NCI-H2196 treated with DMSO at 0.1 percent for 48 hours (cell line): Measurements from ENCODE around the gene ALDH3B2.
A peak's percentile ranks its signal among the peaks of the same experiment; 100 is the strongest.
"Not testable (repeated sequence)": the region's sequence is repeated elsewhere in the genome, so short reads cannot be mapped to it uniquely, and the experiment has no call there.

Experiments used
- DNase-seq: peaks from one replicate; lab custom pipeline; 2025; ENCODE audit not compliant: unreplicated experiment; lab: John Stamatoyannopoulos, UW

The ALDH3B2 gene

GRCh38 chr11:67631411-67631810 is 43.0 kb downstream of the ALDH3B2 start:
- no peak for DNase-seq

GRCh38 chr11:67630943-67631331 is 43.5 kb downstream of the ALDH3B2 start:
- DNase-seq: no peak

GRCh38 chr11:67630228-67630942 is 44.0 kb downstream of the ALDH3B2 start:
- peak; percentile 93 for DNase-seq

GRCh38 chr11:67629386-67630227 is 44.8 kb downstream of the ALDH3B2 start, which contains the start of gene NUDT8:
Gene NUDT8 (minus strand): TSS chr11:67629937. CDS start chr11:67629911, 26 bp downstream.
- peak; percentile 70 for DNase-seq

- DNase-seq: no peak
These were observed 45.6 kb downstream of the ALDH3B2 start for GRCh38 chr11:67628710-67629385.

DNA sequence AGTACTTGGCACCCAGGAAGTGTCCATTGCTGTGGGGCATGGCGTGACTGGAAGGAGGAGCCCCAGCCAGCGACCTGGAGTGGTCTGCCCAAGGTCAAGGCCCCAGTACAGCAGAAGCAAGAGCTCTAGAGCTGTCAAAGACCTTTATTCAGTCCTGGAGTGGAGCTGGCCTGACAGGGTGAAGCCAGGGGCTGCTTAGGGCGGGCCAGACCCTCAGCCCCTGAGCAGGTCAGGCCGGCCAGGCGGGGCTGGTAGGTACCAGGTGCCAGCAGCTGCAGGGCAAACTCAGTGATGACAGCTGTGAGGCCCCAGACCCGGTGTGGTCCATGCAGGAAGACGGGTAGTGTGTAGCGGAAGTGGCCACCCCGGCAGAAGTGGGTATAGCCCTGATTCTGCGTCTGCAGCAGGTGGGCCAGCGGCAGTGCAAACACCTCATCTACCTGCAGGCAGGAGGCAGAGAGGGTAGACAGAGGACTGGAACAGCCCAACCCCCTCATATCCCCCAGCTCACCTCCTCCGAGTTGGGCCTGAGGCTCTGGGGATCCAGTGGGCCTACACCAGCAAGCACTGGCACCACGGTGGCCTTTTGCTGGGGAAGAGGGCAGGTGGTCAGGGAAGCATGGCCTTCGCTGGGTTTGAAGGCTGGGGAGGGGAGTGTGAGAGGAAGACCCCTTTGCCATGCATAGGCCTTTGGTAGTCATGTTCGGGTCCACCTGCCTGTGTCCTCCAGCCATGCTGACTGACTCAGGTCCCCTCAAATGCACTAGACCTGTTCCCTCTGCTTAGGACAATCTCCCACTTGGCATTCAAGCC is 46.4 kb downstream of the ALDH3B2 start:
- DNase-seq: no peak

GRCh38 chr11:67627441-67627811 is 47.0 kb downstream of the ALDH3B2 start:
- DNase-seq: no peak

GRCh38 chr11:67626970-67627369 is 47.5 kb downstream of the ALDH3B2 start:
- DNase-seq: no peak

GRCh38 chr11:67626131-67626833 is 48.1 kb downstream of the ALDH3B2 start:
- DNase-seq: not testable (repeated sequence)

DNA sequence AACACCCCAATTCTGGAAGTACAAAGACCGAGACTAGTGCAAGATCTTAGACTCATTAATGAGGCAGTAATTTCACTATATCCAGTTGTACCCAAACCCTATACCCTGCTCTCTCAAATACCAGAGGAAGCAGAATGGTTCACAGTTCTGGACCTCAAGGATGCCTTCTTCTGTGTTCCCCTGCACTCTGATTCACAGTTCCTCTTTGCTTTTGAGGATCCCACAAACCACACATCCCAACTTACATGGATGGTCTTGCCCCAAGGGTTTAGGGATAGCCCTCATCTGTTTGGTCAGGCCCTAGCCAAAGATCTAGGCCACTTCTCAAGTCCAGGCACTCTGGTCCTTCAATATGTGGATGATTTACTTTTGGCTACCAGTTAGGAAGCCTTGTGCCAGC is 50.6 kb downstream of the ALDH3B2 start:
- not testable (repeated sequence) for DNase-seq

- DNase-seq: not testable (repeated sequence)
These were observed 51.5 kb downstream of the ALDH3B2 start for GRCh38 chr11:67622905-67623304.

DNA sequence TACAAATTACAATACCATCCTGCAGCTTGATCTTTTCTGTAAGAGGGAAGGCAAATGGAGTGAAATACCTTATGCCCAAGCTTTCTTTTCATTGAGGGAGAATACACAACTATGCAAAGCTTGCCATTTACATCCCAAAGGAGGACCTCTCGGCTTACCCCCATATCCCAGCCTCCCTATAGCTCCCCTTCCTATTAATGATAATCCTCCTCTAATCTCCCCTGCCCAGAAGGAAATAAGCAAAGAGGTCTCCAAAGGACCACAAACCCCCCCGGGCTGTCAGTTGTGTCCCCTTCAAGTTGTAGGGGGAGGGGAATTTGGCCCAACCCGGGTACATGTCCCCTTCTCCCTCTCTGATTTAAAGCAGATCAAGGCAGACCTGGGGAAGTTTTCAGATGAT is 52.5 kb downstream of the ALDH3B2 start:
- not testable (repeated sequence) for DNase-seq

DNA sequence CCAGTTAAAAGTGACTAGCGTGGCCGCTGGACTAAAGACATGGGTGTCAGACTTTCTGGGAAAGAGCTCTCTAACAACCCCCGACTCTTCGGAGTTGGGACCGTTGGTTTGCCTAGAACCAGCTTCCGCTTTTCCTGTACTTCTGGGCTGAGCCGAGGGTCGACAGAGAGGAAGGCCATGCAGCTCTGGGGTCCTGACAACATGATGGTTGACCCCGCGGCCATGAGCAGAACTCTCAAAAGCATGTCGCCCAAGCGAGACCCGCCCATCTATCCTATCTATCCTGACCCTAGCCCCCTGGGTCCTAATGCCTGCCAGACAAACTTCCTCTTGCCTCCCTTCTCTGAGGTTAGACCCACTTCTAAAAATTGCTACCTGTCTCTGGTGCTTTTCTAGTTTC is 53.8 kb downstream of the ALDH3B2 start:
- not testable (repeated sequence) for DNase-seq

GRCh38 chr11:67619683-67620618 is 54.5 kb downstream of the ALDH3B2 start:
- DNase-seq: not testable (repeated sequence)

DNA sequence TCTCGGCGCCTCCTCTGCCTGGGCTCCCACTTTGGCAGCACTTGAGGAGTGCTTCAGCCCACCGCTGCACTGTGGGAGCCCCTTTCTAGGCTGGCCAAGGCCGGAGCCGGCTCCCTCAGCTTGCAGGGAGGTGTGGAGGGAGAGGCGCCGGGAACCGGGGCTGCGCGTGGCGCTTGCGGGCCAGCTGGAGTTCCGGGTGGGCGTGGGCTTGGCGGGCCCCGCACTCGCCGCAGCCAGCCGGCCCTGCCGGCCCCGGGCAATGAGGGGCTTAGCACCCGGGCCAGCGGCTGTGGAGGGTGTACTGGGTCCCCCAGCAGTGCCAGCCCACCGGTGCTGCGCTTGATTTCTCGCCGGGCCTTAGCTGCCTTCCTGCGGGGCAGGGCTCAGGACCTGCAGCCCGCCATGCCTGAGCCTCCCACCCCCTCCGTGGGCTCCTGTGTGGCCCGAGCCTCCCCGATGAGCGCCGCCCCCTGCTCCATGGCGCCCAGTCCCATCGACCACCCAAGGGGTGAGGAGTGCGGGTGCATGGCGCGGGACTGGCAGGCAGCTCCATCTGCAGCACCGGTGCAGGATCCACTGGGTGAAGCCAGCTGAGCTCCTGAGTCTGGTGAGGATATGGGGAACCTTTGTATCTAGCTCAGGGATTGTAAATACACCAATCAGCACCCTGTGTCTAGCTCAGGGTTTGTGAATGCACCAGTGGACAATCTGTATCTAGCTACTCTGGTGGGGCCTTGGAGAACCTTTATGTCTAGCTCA is 55.3 kb downstream of the ALDH3B2 start:
- not testable (repeated sequence) for DNase-seq

GRCh38 chr11:67617243-67617953 is 57.0 kb downstream of the ALDH3B2 start:
- no peak for DNase-seq

DNA sequence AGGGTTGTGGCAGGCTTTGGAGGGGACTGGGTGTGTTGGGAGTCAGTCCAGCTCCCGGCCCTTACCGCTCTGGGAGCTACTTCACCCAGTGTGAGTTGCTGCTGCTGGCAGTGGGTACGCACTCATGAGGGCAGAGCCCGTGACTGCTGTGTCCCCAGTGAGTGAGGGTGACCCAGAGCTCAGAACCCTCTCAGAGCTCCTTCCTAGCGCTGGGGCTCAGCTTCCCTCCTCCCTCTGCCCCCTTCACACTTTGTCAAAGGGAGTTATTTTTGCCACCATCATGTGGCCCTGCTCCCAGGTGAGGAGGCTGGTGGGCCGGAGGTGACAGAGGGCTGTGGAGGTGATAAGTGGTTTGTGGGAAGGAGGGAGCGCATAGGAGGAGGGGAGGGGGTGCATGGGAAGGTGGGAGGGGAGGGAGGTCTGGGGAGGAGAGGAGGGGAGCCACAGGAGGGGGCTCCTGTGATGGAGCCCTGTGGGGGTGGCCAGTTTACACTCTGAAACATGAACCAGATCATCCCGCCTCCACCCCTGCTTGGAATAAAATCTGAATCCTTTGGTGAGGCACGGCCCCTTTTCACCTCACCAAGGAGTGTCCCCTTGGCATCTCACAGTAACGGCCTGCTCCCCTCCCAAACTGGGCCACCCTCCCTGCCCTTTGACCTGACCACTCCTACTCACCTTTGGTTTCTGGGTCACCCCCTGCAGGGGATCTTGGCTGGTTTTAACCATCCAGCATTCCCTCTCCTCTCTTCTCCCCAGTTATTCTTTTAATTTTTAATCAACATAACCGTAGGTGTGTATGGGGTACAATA is 57.8 kb downstream of the ALDH3B2 start:
- no peak for DNase-seq
